Neutrophil (primary cell): ENCODE data around the gene UNC5CL.

Source experiments
- H3K27ac ChIP-seq: fragments of 200-600 bp; sonication (generic); 2 replicates; pipeline ENCODE4 v1.5.1; 2016; ENCODE audit warnings: mild to moderate bottlenecking, moderate library complexity
- H3K27me3 ChIP-seq: fragments of 200-600 bp; sonication (generic); 2 replicates; pipeline ENCODE4 v1.6.0; 2016; ENCODE audit warnings: mild to moderate bottlenecking
- H3K36me3 ChIP-seq: fragments of 200-600 bp; sonication (generic); 2 replicates; pipeline ENCODE4 v1.5.1; 2017
- H3K4me1 ChIP-seq, 2 experiments: fragments of 200-600 bp in 1 of 2; sonication (generic) in 1 of 2; 1 replicate in 1 of 2; 2 replicates in 1 of 2; pipeline versions ENCODE4 v1.5.1 to v1.6.1; 2013 to 2016; ENCODE audit warnings: low read depth in 1 of 2, low read length in 1 of 2, mild to moderate bottlenecking in 1 of 2, moderate library complexity in 1 of 2; ENCODE audit not compliant: control insufficient read depth in 1 of 2, insufficient read depth in 1 of 2
- H3K4me3 ChIP-seq, 2 experiments: fragments of 200-600 bp in 1 of 2; sonication (generic) in 1 of 2; 1 replicate in 1 of 2; 2 replicates in 1 of 2; pipeline ENCODE4 v1.5.1; 2013 to 2016; ENCODE audit warnings: low read depth in 1 of 2, low read length in 1 of 2, mild to moderate bottlenecking in 1 of 2, moderate library complexity in 1 of 2
- H3K9me3 ChIP-seq: fragments of 200-600 bp; sonication (generic); 2 replicates; pipeline ENCODE4 v1.5.1; 2016
- TF ChIP-seq, protein P1 (sequence below): fragments of 200-600 bp; sonication (generic); IDR thresholded peaks from 2 replicates; pipeline ENCODE4 v1.5.1; 2016; ENCODE audit warnings: antibody characterized with exemption

Gene UNC5CL

DNA sequence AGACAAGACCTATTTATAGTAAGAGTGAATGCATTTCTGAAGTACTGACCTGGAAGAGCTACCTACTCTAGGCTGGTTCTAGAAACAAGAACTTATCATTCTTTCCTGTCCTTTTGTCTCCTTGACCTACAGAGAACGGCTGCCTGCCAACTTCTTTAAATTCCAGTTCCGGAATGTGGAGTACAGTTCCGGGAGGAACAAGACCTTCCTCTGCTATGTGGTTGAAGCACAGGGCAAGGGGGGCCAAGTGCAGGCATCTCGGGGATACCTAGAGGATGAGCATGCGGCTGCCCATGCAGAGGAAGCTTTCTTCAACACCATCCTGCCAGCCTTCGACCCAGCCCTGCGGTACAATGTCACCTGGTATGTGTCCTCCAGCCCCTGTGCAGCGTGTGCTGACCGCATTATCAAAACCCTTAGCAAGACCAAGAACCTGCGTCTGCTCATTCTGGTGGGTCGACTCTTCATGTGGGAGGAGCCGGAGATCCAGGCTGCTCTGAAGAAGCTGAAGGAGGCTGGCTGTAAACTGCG, 22.2 kb upstream of the UNC5CL start:
- Histone ChIP-seq H3K27ac (no peak overlapping the region), H3K4me1 (no peaks in the 10 kb centered on the region), H3K27me3 (no peaks in the 10 kb centered on the region), H3K4me3 (no peak overlapping the region), H3K9me3 (no peaks in the 10 kb centered on the region), H3K36me3 (peaks cover 33% of the 10 kb centered on the region)
- TF ChIP-seq, protein P1, sequence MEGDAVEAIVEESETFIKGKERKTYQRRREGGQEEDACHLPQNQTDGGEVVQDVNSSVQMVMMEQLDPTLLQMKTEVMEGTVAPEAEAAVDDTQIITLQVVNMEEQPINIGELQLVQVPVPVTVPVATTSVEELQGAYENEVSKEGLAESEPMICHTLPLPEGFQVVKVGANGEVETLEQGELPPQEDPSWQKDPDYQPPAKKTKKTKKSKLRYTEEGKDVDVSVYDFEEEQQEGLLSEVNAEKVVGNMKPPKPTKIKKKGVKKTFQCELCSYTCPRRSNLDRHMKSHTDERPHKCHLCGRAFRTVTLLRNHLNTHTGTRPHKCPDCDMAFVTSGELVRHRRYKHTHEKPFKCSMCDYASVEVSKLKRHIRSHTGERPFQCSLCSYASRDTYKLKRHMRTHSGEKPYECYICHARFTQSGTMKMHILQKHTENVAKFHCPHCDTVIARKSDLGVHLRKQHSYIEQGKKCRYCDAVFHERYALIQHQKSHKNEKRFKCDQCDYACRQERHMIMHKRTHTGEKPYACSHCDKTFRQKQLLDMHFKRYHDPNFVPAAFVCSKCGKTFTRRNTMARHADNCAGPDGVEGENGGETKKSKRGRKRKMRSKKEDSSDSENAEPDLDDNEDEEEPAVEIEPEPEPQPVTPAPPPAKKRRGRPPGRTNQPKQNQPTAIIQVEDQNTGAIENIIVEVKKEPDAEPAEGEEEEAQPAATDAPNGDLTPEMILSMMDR: no peak

DNA sequence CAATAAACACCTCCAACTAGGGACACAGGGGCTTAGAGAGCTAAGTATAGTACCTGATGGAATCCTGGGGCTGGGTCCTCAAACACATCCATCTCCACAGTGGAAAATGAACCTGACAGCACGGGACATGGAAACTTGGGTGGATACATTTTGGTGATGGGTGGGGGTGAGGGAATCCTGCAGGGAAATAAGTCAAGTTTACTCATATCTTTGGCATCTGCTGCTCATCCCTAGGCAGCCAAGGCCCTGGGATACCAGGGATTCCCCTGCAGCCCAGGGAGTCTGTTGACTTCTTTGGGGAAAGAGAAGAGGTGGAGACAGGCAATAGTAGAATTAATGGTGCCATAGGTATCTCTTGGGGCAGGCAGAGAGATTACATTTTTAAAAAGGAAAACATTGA, 20.5 kb upstream of the UNC5CL start:
- Histone ChIP-seq H3K27me3 (no peaks in the 10 kb centered on the region), H3K4me1 (no peaks in the 10 kb centered on the region), H3K36me3 (peaks cover 30% of the 10 kb centered on the region), H3K4me3 (no peak overlapping the region), H3K9me3 (no peaks in the 10 kb centered on the region), H3K27ac (no peak overlapping the region)
- TF ChIP-seq, protein P1: no peak

DNA sequence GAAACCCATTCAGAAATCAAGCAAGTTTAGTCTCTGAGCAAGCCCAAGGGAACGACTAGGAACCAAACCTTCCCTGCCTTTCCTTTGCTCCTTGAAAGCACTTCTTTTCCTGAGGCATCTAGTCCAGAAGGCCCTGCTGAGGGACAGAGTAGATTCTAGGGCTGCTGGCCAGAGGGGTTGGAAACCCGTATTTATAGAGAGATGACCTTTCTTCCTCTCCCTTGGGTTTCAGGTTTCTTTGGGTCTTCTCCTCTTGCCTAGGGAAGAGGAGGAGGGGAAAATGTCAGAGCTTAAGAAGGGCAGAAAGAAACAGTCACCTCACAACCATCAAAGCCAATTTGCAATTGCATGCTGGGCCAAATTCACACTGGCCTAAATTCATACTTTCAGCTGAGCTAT, 19.8 kb upstream of the UNC5CL start:
- Histone ChIP-seq H3K9me3 (no peaks in the 10 kb centered on the region), H3K27ac (no peak overlapping the region), H3K4me1 (no peaks in the 10 kb centered on the region), H3K27me3 (no peaks in the 10 kb centered on the region), H3K36me3 (peaks cover 22% of the 10 kb centered on the region), H3K4me3 (no peak overlapping the region)
- TF ChIP-seq, protein P1: no peak

DNA sequence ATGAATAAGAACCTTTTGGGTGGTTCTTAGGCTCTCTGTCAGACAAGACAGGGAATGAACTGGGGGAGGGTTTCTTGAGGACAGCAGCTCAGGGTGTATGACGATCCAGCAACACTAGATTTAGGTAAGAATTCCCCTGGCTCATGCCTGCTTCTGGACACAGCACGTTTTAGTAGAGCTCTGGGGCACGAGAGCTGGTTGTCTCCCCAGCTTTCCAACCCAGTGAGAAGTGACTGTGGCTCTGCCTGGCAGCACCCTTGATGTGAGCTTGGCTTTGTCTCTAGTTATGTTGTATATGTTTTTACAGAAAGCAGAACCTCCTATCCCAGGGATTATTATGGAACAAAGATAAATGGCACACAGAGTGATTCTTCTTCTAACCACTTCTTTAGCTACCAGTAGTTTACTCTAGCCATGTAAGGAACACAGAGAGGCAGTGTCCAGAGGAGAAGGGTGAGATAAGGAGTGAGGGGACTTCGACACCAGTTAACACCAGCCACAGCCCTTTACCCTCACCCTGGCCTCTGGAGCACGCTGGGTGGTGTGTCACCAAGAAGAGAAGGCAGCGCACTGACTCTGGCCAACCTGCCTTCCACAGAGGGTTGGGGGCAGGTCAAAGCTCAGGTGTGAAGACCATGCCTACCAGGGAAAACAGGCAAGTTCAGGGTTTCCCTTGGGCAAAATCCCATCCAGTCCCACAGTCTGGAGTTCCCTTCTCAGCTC, 17.9 kb upstream of the UNC5CL start:
- TF ChIP-seq, protein P1: no peak
- Histone ChIP-seq H3K9me3 (no peaks in the 10 kb centered on the region), H3K4me1 (peaks cover 4 to 6% of the 10 kb centered on the region in 2 experiments), H3K27ac (no peak overlapping the region), H3K4me3 (no peak overlapping the region), H3K36me3 (peaks cover 9% of the 10 kb centered on the region), H3K27me3 (no peaks in the 10 kb centered on the region)

DNA sequence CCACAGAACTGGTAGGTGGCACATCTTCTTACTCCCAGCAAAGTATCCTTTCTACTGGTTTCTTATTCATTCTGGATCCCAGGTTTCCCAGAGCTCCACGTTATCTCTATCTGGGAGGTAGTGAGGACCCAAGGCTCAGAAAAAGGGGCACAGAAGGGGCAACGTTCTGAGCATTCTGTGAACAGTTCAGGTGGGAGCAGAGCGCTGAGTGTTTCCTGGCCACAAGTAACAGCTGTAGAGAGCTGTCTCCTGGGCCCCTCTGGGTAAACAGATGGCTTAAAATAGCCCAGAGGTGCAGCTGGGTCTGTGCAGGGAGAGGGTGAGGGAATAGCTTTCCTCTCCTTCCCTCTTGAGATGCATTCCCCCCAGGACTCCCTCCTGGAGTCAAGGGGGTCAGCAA, 16.1 kb upstream of the UNC5CL start:
- no peaks in the 10 kb centered on the region for H3K9me3 ChIP-seq
- no peaks in the 10 kb centered on the region for H3K27me3 ChIP-seq
- H3K4me3 ChIP-seq: no peak overlapping the region
- H3K36me3 ChIP-seq: no peaks in the 10 kb centered on the region
- no peak overlapping the region for H3K27ac ChIP-seq
- TF ChIP-seq, protein P1: no peak
- H3K4me1 ChIP-seq: peaks cover 10 to 13% of the 10 kb centered on the region in 2 experiments
